Measurements from ENCODE around the gene ACSM3. TPM values are rescaled to one million over a fixed set of nuclear protein-coding genes. Genes with fewer than 3 reads are reported as not detected.

ACSM3 gene
- total and polyA plus RNA-seq, 2 donors (not counting 3 experiments of a cell fraction or from before 2014, with no cell fraction given), result 23.7 to 37.3 TPM

DNA sequence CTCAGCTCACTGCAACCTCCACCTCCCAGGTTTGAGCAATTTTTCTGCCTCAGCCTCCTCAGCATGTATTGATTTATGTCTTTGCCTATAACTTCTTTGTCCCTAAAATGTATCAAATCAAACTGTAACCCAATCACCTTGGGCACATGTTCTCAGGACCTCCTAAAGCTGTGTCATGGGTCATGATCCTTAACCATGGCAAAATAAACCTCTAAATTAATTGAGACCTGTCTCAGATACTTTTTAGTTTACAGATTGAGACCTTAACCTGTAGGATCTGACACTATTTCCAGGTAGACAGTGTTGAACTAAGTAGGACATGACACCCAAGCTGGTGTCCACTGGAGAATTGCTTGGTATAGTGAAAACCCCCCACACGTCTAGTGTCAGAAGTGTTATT lies 2.6 kb upstream of the ACSM3 start:
- H3K4me2 ChIP-seq (ENCODE audit: insufficient read depth, low read length), result no peak overlapping the region
- no peaks in the 10 kb centered on the region for H3K79me2 ChIP-seq (ENCODE audit: control insufficient read depth, insufficient read depth, low read length)
- H3K36me3 ChIP-seq (ENCODE audit: control insufficient read depth in 2 of 2, extremely low read depth in 1 of 2, insufficient read depth in 2 of 2, low read length in 2 of 2), result no peaks in the 10 kb centered on the region
- peaks cover 7 to 9% of the 10 kb centered on the region in 2 experiments for H3K27me3 ChIP-seq (ENCODE audit: control insufficient read depth in 2 of 2, insufficient read depth in 2 of 2, low read length in 2 of 2)
- DNase-seq (ENCODE audit: low read depth, low spot score), result no peak
- no peaks in the 10 kb centered on the region for H3K9me1 ChIP-seq (replicated peaks; ENCODE audit: control insufficient read depth, extremely low read depth, insufficient read depth, low read length)
- H2AFZ ChIP-seq (ENCODE audit: low read depth, low read length), result no peak overlapping the region
- POLR2A ChIA-PET, result no interaction called here
- no peak overlapping the region for H3K9ac ChIP-seq (replicated peaks; ENCODE audit: extremely low read depth, insufficient read depth, low read length)
- intact Hi-C loops (cut with micrococcal nuclease), result no loop called here
- no peak overlapping the region for H3K4me3 ChIP-seq (replicated peaks in 1 of 3; ENCODE audit: insufficient read depth in 1 of 3, low read depth in 1 of 3, low read length in 3 of 3)
- dilution Hi-C loops (cut with MboI; ENCODE audit: extremely low pct_ligation_motif_present, low sequenced_read_pairs), result no loop called here
- CTCF ChIA-PET, result no interaction called here
- BruUV-seq (replicated peaks), result no TSS peak
- TF ChIP-seq POLR2AphosphoS5 (IDR thresholded peaks at IDR 0.05; ENCODE audit: insufficient read depth, low read depth, low read length) (no peak), EZH2 (IDR thresholded peaks at IDR 0.05; ENCODE audit: borderline replicate concordance, low read depth, low read length, severe bottlenecking) (no peak), POLR2A (IDR thresholded peaks at IDR 0.05; ENCODE audit: low read depth, low read length) (no peak), MYC (IDR thresholded peaks at IDR 0.05; ENCODE audit: low read depth, low read length) (no peak), JUN (IDR thresholded peaks at IDR 0.05; ENCODE audit: borderline replicate concordance, insufficient read depth, insufficient read length, low read depth) (no peak), FOS (IDR thresholded peaks at IDR 0.05; ENCODE audit: borderline replicate concordance, insufficient read depth, low read length) (no peak), GATA2 (IDR thresholded peaks at IDR 0.05; ENCODE audit: insufficient read depth, insufficient read length, low read depth, low read length) (no peak)
- TF ChIP-seq, protein P1, sequence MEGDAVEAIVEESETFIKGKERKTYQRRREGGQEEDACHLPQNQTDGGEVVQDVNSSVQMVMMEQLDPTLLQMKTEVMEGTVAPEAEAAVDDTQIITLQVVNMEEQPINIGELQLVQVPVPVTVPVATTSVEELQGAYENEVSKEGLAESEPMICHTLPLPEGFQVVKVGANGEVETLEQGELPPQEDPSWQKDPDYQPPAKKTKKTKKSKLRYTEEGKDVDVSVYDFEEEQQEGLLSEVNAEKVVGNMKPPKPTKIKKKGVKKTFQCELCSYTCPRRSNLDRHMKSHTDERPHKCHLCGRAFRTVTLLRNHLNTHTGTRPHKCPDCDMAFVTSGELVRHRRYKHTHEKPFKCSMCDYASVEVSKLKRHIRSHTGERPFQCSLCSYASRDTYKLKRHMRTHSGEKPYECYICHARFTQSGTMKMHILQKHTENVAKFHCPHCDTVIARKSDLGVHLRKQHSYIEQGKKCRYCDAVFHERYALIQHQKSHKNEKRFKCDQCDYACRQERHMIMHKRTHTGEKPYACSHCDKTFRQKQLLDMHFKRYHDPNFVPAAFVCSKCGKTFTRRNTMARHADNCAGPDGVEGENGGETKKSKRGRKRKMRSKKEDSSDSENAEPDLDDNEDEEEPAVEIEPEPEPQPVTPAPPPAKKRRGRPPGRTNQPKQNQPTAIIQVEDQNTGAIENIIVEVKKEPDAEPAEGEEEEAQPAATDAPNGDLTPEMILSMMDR (IDR thresholded peaks at IDR 0.05; ENCODE audit: extremely low read depth in 1 of 2, insufficient read depth in 1 of 2, low read depth in 1 of 2, low read length in 2 of 2), result no peak
- TF ChIP-seq, protein P2, sequence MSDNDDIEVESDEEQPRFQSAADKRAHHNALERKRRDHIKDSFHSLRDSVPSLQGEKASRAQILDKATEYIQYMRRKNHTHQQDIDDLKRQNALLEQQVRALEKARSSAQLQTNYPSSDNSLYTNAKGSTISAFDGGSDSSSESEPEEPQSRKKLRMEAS (IDR thresholded peaks at IDR 0.05; ENCODE audit: insufficient read depth, insufficient read length), result no peak
- H3K9me3 ChIP-seq (replicated peaks; ENCODE audit: control insufficient read depth, insufficient read depth, low read length), result no peaks in the 10 kb centered on the region
- no peak overlapping the region for H3K27ac ChIP-seq (ENCODE audit: insufficient read depth, low read depth, low read length)
- FAIRE-seq, result no peak
- H4K20me1 ChIP-seq (replicated peaks; ENCODE audit: control insufficient read depth, extremely low read depth, insufficient read depth, low read length), result no peaks in the 10 kb centered on the region
- no peaks in the 10 kb centered on the region for H3K4me1 ChIP-seq (ENCODE audit: control insufficient read depth, extremely low read depth, insufficient read depth, low read length)

Data from endothelial cell of umbilical vein (primary cell).